HepG2 (cell line): ENCODE measurements around the gene IFI35. TPM values are rescaled to one million over a fixed set of nuclear protein-coding genes. Genes with fewer than 3 reads are reported as not detected.

ENCODE experiments used
- ATAD3A ChIP-seq: sonication (generic); formaldehyde crosslinking; IDR thresholded peaks from 2 replicates; pipeline ENCODE4 v1.4.0; 2020; ENCODE audit warnings: missing genetic modification reagents
- CEBPG ChIP-seq: IDR thresholded peaks from 2 replicates; pipeline ENCODE4 v1.6.1; 2016
- DDIT3 ChIP-seq: sonication (generic); formaldehyde crosslinking; IDR thresholded peaks from 2 replicates; pipeline ENCODE4 v1.4.0; 2020; ENCODE audit warnings: mild to moderate bottlenecking, missing genetic modification reagents
- HNRNPH1 ChIP-seq: fragments of 200-400 bp; formaldehyde crosslinking; optimal IDR thresholded peaks from 2 replicates; pipeline ENCODE3; 2017; ENCODE audit warnings: mild to moderate bottlenecking, low read depth, low read length
- HNRNPUL1 ChIP-seq: fragments of 200-400 bp; formaldehyde crosslinking; IDR thresholded peaks from 2 replicates; pipeline ENCODE4 v1.6.1; 2017; ENCODE audit warnings: low read depth, mild to moderate bottlenecking, low read length, moderate library complexity
- KDM5B ChIP-seq: sonication (generic); formaldehyde crosslinking; IDR thresholded peaks from 2 replicates; pipeline ENCODE4 v1.4.0; 2020; ENCODE audit warnings: missing genetic modification reagents, mild to moderate bottlenecking, borderline replicate concordance
- KIAA2018 ChIP-seq: sonication (generic); formaldehyde crosslinking; IDR thresholded peaks from 2 replicates; pipeline ENCODE4 v1.5.0; 2020; ENCODE audit warnings: mild to moderate bottlenecking, missing genetic modification reagents, borderline replicate concordance
- NFE2L2 ChIP-seq: fragments of 150-350 bp; IDR thresholded peaks from 2 replicates; pipeline ENCODE4 v1.6.1; 2014; ENCODE audit warnings: low read length
- NFKBIZ ChIP-seq: IDR thresholded peaks from 2 replicates; pipeline ENCODE4 v1.6.1; 2018; ENCODE audit warnings: missing genetic modification reagents, missing compliant biosample characterization
- NR3C1 ChIP-seq: sonication (generic); formaldehyde crosslinking; IDR thresholded peaks from 2 replicates; pipeline ENCODE4 v1.4.0; 2020; ENCODE audit warnings: missing genetic modification reagents
- ZBTB21 ChIP-seq: sonication (generic); formaldehyde crosslinking; IDR thresholded peaks from 2 replicates; pipeline ENCODE4 v1.4.0; 2020; ENCODE audit warnings: missing genetic modification reagents
- ZFAT ChIP-seq: sonication (generic); formaldehyde crosslinking; conservative IDR thresholded peaks from 2 replicates; pipeline ENCODE4 v1.8.1; 2023; ENCODE audit warnings: missing genetic modification reagents, inconsistent platforms
- ZFY ChIP-seq: sonication (generic); formaldehyde crosslinking; IDR thresholded peaks from 2 replicates; pipeline ENCODE4 v1.4.0; 2020; ENCODE audit warnings: missing genetic modification reagents
- ZKSCAN8 ChIP-seq: IDR thresholded peaks from 2 replicates; pipeline ENCODE4 v1.6.1; 2016; ENCODE audit warnings: borderline replicate concordance, missing genetic modification reagents, missing compliant biosample characterization
- ZNF10 ChIP-seq: sonication (generic); formaldehyde crosslinking; IDR thresholded peaks from 2 replicates; pipeline ENCODE4 v1.4.0; 2020; ENCODE audit warnings: mild to moderate bottlenecking, low read depth, missing genetic modification reagents, borderline replicate concordance
- ZNF136 ChIP-seq: sonication (generic); formaldehyde crosslinking; IDR thresholded peaks from 2 replicates; pipeline ENCODE4 v1.8.1; 2022; ENCODE audit warnings: low read depth, mild to moderate bottlenecking, moderate library complexity, missing genetic modification reagents
- ZNF138 ChIP-seq: sonication (generic); formaldehyde crosslinking; IDR thresholded peaks from 2 replicates; pipeline ENCODE4 v1.5.0; 2020; ENCODE audit warnings: mild to moderate bottlenecking, low read depth, missing genetic modification reagents
- ZNF235 ChIP-seq: sonication (generic); formaldehyde crosslinking; IDR thresholded peaks from 2 replicates; pipeline ENCODE4 v1.8.1; 2023; ENCODE audit warnings: mild to moderate bottlenecking, missing genetic modification reagents, borderline replicate concordance
- ZNF317 ChIP-seq: sonication (generic); formaldehyde crosslinking; IDR thresholded peaks from 2 replicates; pipeline ENCODE4 v1.5.0; 2020; ENCODE audit warnings: mild to moderate bottlenecking, missing genetic modification reagents
- ZNF343 ChIP-seq: sonication (generic); formaldehyde crosslinking; IDR thresholded peaks from 2 replicates; pipeline ENCODE4 v1.4.0; 2020; ENCODE audit warnings: mild to moderate bottlenecking, missing genetic modification reagents
- polyA plus RNA-seq, 8 experiments: library from polyadenylated mRNA; depleted of rRNA in 3 of 8; stranded (reverse) in 7 of 8; unstranded in 1 of 8; fragments of >200 nt; fragmentation: Illumina TruSeq in 4 of 8; extraction: Trizol in 4 of 8; gene quantifications; 2 replicates each; pipeline versions ENCODE4 v1.2.1 to v1.2.3, GENCODE V29; 2011 to 2016; ENCODE audit warnings: low read depth in 4 of 8, missing spikeins in 1 of 8, mixed read lengths in 1 of 8; ENCODE audit not compliant: insufficient read depth in 1 of 8
- total RNA-seq, 5 experiments: library from RNA; depleted of rRNA; stranded (reverse); fragments of >200 nt; fragmentation: Illumina TruSeq; extraction: Trizol; gene quantifications; 2 replicates each; pipeline ENCODE4 v1.2.3, GENCODE V29; 2016; ENCODE audit warnings: low read depth in 1 of 5
- TF ChIP-seq, protein P1 (sequence below): sonication (generic); formaldehyde crosslinking; IDR thresholded peaks from 2 replicates; pipeline ENCODE4 v1.5.0; 2020; ENCODE audit warnings: missing genetic modification reagents

Gene IFI35
- total and polyA plus RNA-seq, 2 of the 13 experiments (the other 11 are each of a cell fraction or from before 2014, with no cell fraction given), result 28.9 to 38.1 TPM

GRCh38 chr17:42997984-42998938 is 8.3 kb upstream of the IFI35 start, which contains the start of gene RPL27 (continued):
- peak; percentile 86 for TF ChIP-seq ZBTB21
- TF ChIP-seq, protein P1, sequence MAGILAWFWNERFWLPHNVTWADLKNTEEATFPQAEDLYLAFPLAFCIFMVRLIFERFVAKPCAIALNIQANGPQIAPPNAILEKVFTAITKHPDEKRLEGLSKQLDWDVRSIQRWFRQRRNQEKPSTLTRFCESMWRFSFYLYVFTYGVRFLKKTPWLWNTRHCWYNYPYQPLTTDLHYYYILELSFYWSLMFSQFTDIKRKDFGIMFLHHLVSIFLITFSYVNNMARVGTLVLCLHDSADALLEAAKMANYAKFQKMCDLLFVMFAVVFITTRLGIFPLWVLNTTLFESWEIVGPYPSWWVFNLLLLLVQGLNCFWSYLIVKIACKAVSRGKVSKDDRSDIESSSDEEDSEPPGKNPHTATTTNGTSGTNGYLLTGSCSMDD (CRISPR knock-in tag), result no peak
- peak; percentile 80; the same call in 1 of the 2 replicates for TF ChIP-seq ZFAT
- TF ChIP-seq KDM5B (CRISPR knock-in tag), result peak; percentile 93; the same call in 1 of the 2 replicates
- TF ChIP-seq ZNF317 (CRISPR knock-in tag), result peak; percentile 79; the same call in 1 of the 2 replicates
- TF ChIP-seq NFE2L2, result peak; percentile 1; the same call in 1 of the 2 replicates
- no peak for TF ChIP-seq ZNF10 (CRISPR knock-in tag)
- no peak for TF ChIP-seq HNRNPUL1
- no peak for TF ChIP-seq KIAA2018
- TF ChIP-seq CEBPG, result peak; percentile 69
- no peak for TF ChIP-seq NR3C1 (CRISPR knock-in tag)
- TF ChIP-seq ATAD3A (CRISPR knock-in tag), result no peak
- TF ChIP-seq ZNF235, result 0 out of 2 replicates have a peak, but pooled peaks have one; percentile 75
- TF ChIP-seq ZNF343 (CRISPR knock-in tag), result peak; percentile 89
- peak; percentile 37 for TF ChIP-seq HNRNPH1
- TF ChIP-seq ZNF136, result peak; percentile 66; the same call in 1 of the 2 replicates
- TF ChIP-seq ZNF138 (CRISPR knock-in tag), result peak; percentile 98
- peak; percentile 98 for TF ChIP-seq ZKSCAN8 (CRISPR knock-in tag)
- TF ChIP-seq NFKBIZ (CRISPR knock-in tag), result peak; percentile 87; the same call in 1 of the 2 replicates
- TF ChIP-seq ZFY (CRISPR knock-in tag), result peak; percentile 100
- 0 out of 2 replicates have a peak, but pooled peaks have one; percentile 34 for TF ChIP-seq DDIT3
